Measurements from ENCODE around the gene CTTNBP2. TPM values are rescaled to one million over a fixed set of nuclear protein-coding genes. Genes with fewer than 3 reads are reported as not detected.
"Not testable (repeated sequence)": the region's sequence is repeated elsewhere in the genome, so short reads cannot be mapped to it uniquely, and the experiment has no call there.

CTTNBP2 gene
- total and polyA plus RNA-seq, 12 donors = 1.2 to 6.7 (median 3.9) TPM

- Histone ChIP-seq H3K4me3 (no peak overlapping the region), H3K27ac (no peak overlapping the region), H3K9me3 (replicated peaks in 1 of 3) (no peaks in the 10 kb centered on the region), H3K27me3 (no peaks in the 10 kb centered on the region), H3K4me1 (replicated peaks in 1 of 2) (no peaks in the 10 kb centered on the region), H3K36me3 (replicated peaks in 1 of 2) (no peaks in the 10 kb centered on the region)
- no peak for DNase-seq
- intact Hi-C loops (cut with DNase I) = loop anchor here in 1 of 2 donors (10.0 kb wide), 1 partner anchor 263 kb away; no protein-coding TSS in a partner anchor
- TF ChIP-seq POLR2A (IDR thresholded peaks at IDR 0.05) = no peak
- TF ChIP-seq, protein P1, sequence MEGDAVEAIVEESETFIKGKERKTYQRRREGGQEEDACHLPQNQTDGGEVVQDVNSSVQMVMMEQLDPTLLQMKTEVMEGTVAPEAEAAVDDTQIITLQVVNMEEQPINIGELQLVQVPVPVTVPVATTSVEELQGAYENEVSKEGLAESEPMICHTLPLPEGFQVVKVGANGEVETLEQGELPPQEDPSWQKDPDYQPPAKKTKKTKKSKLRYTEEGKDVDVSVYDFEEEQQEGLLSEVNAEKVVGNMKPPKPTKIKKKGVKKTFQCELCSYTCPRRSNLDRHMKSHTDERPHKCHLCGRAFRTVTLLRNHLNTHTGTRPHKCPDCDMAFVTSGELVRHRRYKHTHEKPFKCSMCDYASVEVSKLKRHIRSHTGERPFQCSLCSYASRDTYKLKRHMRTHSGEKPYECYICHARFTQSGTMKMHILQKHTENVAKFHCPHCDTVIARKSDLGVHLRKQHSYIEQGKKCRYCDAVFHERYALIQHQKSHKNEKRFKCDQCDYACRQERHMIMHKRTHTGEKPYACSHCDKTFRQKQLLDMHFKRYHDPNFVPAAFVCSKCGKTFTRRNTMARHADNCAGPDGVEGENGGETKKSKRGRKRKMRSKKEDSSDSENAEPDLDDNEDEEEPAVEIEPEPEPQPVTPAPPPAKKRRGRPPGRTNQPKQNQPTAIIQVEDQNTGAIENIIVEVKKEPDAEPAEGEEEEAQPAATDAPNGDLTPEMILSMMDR (IDR thresholded peaks at IDR 0.05) = no peak
- 77 to 87% (median 82%) methylated on average over 2 of the region's 2 CpGs for WGBS, 4 donors
Observed at GRCh38 chr7:117717357-117717756, 155.9 kb downstream of the CTTNBP2 start.

GRCh38 chr7:117716707-117717299 is 156.4 kb downstream of the CTTNBP2 start:
- H3K27me3 ChIP-seq = no peaks in the 10 kb centered on the region
- H3K27ac ChIP-seq = no peak overlapping the region
- H3K4me3 ChIP-seq = no peak overlapping the region
- intact Hi-C loops (cut with DNase I) = loop anchor here in 1 of 2 donors (10.0 kb wide), 1 partner anchor 262 kb away; no protein-coding TSS in a partner anchor
- no peaks in the 10 kb centered on the region for H3K9me3 ChIP-seq (replicated peaks in 1 of 3)
- DNase-seq = no peak
- H3K4me1 ChIP-seq (replicated peaks in 1 of 2) = no peaks in the 10 kb centered on the region
- no peak for TF ChIP-seq POLR2A (IDR thresholded peaks at IDR 0.05)
- TF ChIP-seq, protein P1 (IDR thresholded peaks at IDR 0.05) = no peak
- 53 to 79% (median 59%) methylated on average over 4 to 5 of the region's 5 CpGs for WGBS, 4 donors
- no peaks in the 10 kb centered on the region for H3K36me3 ChIP-seq (replicated peaks in 1 of 2)

DNA sequence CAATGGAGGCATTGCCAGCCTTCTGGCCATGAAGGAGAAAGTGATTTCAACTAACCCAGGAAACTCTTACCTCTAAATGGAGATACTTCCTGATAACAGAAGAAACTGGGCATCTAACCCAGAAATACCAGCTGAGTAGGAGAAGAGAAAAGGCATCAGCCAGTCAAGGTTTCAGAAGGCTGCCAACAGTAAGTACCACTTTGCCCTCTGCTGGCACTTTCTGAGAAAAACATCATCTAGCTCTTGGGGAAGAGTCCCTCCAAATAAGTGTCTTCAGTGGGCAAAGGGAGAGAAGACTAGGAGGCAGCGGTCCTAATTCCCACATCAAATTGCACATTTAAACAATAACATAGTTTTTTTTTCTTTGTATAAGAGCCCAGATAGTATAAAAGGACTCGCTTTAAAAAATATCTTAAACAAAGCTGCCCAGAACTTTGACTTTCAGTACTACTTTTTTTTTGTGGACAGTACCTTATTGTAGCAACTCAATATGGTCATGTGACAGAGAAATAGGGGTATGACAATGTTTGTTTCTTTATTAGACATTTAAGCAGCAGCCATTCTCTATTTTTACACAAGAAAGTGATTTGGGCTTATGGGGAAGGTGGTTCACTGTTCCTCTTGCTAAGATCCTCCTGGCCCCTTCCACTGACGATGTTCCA is 157.3 kb downstream of the CTTNBP2 start:
- Histone ChIP-seq H3K27me3 (no peaks in the 10 kb centered on the region), H3K27ac (no peak overlapping the region), H3K4me3 (no peak overlapping the region), H3K36me3 (replicated peaks in 1 of 2) (no peaks in the 10 kb centered on the region), H3K9me3 (replicated peaks in 1 of 3) (no peaks in the 10 kb centered on the region), H3K4me1 (replicated peaks in 1 of 2) (no peaks in the 10 kb centered on the region)
- intact Hi-C loops (cut with DNase I) = loop anchor here in 1 of 2 donors (10.0 kb wide), 1 partner anchor 261 kb away; no protein-coding TSS in a partner anchor
- 53 to 66% (median 57%) methylated on average over 3 of the region's 3 CpGs for WGBS, 4 donors
- DNase-seq = peak in 4 of 7 donors; percentile 22 to 45 (median 26)
- TF ChIP-seq POLR2A (IDR thresholded peaks at IDR 0.05) = no peak
- TF ChIP-seq, protein P1 (IDR thresholded peaks at IDR 0.05) = peak in 5 of 6 experiments; percentile 31 to 57 (median 39)

GRCh38 chr7:117711556-117711955 is 161.7 kb downstream of the CTTNBP2 start:
- TF ChIP-seq POLR2A (IDR thresholded peaks at IDR 0.05) = no peak
- TF ChIP-seq, protein P1 (IDR thresholded peaks at IDR 0.05) = no peak
- intact Hi-C loops (cut with DNase I) = loop anchor here in 1 of 2 donors (10.0 kb wide), 1 partner anchor 257 kb away; no protein-coding TSS in a partner anchor
- no peaks in the 10 kb centered on the region for H3K9me3 ChIP-seq (replicated peaks in 1 of 3)

DNA sequence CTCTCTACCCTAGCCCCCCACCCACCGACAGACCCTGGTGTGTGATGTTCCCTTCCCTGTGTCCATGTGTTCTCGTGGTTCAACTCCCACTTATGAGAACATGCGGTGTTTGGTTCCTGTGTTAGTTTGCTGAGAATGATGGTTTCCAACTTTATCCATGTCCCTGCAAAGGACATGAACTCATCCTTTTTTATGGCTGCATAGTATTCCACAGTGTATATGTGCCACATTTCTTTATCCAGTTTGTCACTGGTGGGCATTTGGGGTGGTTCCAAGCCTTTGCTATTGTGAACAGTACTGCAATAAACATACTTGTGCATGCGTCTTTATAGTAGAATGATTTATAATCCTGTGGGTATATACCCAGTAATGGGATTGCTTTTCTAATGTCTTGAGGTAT is 165.1 kb downstream of the CTTNBP2 start:
- H3K4me3 ChIP-seq; H3K36me3 ChIP-seq (replicated peaks in 1 of 2); intact Hi-C loops (cut with DNase I); H3K27ac ChIP-seq; H3K9me3 ChIP-seq (replicated peaks in 1 of 3); H3K27me3 ChIP-seq; DNase-seq; H3K4me1 ChIP-seq (replicated peaks in 1 of 2): not testable (repeated sequence)
- WGBS, 4 donors = 84 to 95% (median 91%) methylated on average over 4 of the region's 4 CpGs

More at GRCh38 chr7:117711556-117711955, 161.7 kb downstream of the CTTNBP2 start:
- no peak for DNase-seq
- Histone ChIP-seq H3K27ac (no peak overlapping the region), H3K27me3 (no peaks in the 10 kb centered on the region), H3K36me3 (replicated peaks in 1 of 2) (no peaks in the 10 kb centered on the region), H3K4me3 (no peak overlapping the region), H3K4me1 (replicated peaks in 1 of 2) (no peaks in the 10 kb centered on the region)
- 69 to 89% (median 86%) methylated on average over 1 of the region's 1 CpG for WGBS, 4 donors

Measured in adrenal gland (tissue), 12 donors.